Mesothelial cell of epicardium (in vitro differentiated cells): ENCODE measurements around the gene SDK1. TPM values are rescaled to one million over a fixed set of nuclear protein-coding genes. Genes with fewer than 3 reads are reported as not detected.

ENCODE experiments used
- DNase-seq, 2 experiments: peaks; one replicate each; pipeline ENCODE4 v3.0.0; 2021; ENCODE audit warnings: low spot score in 2 of 2; ENCODE audit not compliant: unreplicated experiment in 2 of 2
- H3K27ac Mint-ChIP-seq: 2 replicates; pipeline ENCODE4 v1.8.0; 2021; ENCODE audit warnings: mixed read lengths
- H3K27me3 Mint-ChIP-seq: 2 replicates; pipeline ENCODE4 v1.8.0; 2021; ENCODE audit warnings: low read depth, mixed read lengths
- H3K36me3 Mint-ChIP-seq: 2 replicates; pipeline ENCODE4 v1.8.0; 2021; ENCODE audit warnings: mixed read lengths
- H3K4me1 Mint-ChIP-seq: 2 replicates; pipeline ENCODE4 v1.8.0; 2021; ENCODE audit warnings: mixed read lengths
- H3K4me3 Mint-ChIP-seq: 2 replicates; pipeline ENCODE4 v1.8.0; 2021; ENCODE audit warnings: mild to moderate bottlenecking, moderate library complexity, mixed read lengths
- H3K9me3 Mint-ChIP-seq: 2 replicates; pipeline ENCODE4 v1.8.0; 2021; ENCODE audit warnings: mixed read lengths
- CTCF ChIP-seq: fragments of 200-600 bp; sonication (generic); IDR thresholded peaks from one replicate; pipeline ENCODE4 v1.5.0; 2021; ENCODE audit warnings: antibody characterized with exemption; ENCODE audit not compliant: unreplicated experiment
- total RNA-seq: library from RNA; stranded (reverse); gene quantifications from 3 replicates; pipeline ENCODE4 v1.2.1, GENCODE V29; 2021

SDK1 gene
- total RNA-seq, 1 donor from 2014 or later, result 12.8 TPM

- no peaks in the 10 kb centered on the region for H3K9me3 Mint-ChIP-seq
- no peak for DNase-seq
- TF ChIP-seq CTCF, result no peak
- H3K4me1 Mint-ChIP-seq, result peaks cover 20% of the 10 kb centered on the region
- no peak overlapping the region for H3K4me3 Mint-ChIP-seq
- H3K27ac Mint-ChIP-seq, result no peak overlapping the region
- H3K36me3 Mint-ChIP-seq, result peaks cover 4% of the 10 kb centered on the region
- H3K27me3 Mint-ChIP-seq, result peaks cover 1% of the 10 kb centered on the region
Measured at GRCh38 chr7:3649250-3649649, 348.2 kb downstream of the SDK1 start.

GRCh38 chr7:3649678-3650440, 348.8 kb downstream of the SDK1 start:
- no peak overlapping the region for H3K27ac Mint-ChIP-seq

GRCh38 chr7:3650844-3651243, 349.8 kb downstream of the SDK1 start:
- Mint-ChIP-seq H3K27me3 (peaks cover 1% of the 10 kb centered on the region), H3K4me3 (no peak overlapping the region), H3K27ac (no peak overlapping the region), H3K36me3 (peaks cover 4% of the 10 kb centered on the region), H3K9me3 (no peaks in the 10 kb centered on the region), H3K4me1 (peaks cover 20% of the 10 kb centered on the region)
- no peak for TF ChIP-seq CTCF
- no peak for DNase-seq

More at GRCh38 chr7:3649678-3650440, 348.8 kb downstream of the SDK1 start:
- H3K4me3 Mint-ChIP-seq, result no peak overlapping the region
- no peaks in the 10 kb centered on the region for H3K9me3 Mint-ChIP-seq
- peaks cover 1% of the 10 kb centered on the region for H3K27me3 Mint-ChIP-seq
- TF ChIP-seq CTCF, result no peak
- peaks cover 4% of the 10 kb centered on the region for H3K36me3 Mint-ChIP-seq
- no peak for DNase-seq
- peaks cover 20% of the 10 kb centered on the region for H3K4me1 Mint-ChIP-seq

GRCh38 chr7:3655635-3656034, 354.6 kb downstream of the SDK1 start:
- H3K36me3 Mint-ChIP-seq, result peaks cover 4% of the 10 kb centered on the region
- TF ChIP-seq CTCF, result no peak
- no peak overlapping the region for H3K27ac Mint-ChIP-seq
- H3K4me3 Mint-ChIP-seq, result no peak overlapping the region
- no peaks in the 10 kb centered on the region for H3K4me1 Mint-ChIP-seq
- H3K9me3 Mint-ChIP-seq, result no peaks in the 10 kb centered on the region
- no peak for DNase-seq
- H3K27me3 Mint-ChIP-seq, result peaks cover 1% of the 10 kb centered on the region

GRCh38 chr7:3657206-3657605, 356.2 kb downstream of the SDK1 start:
- no peak for TF ChIP-seq CTCF
- H3K4me1 Mint-ChIP-seq, result no peaks in the 10 kb centered on the region

More at GRCh38 chr7:3657206-3657605, 356.2 kb downstream of the SDK1 start:
- Mint-ChIP-seq H3K4me3 (no peak overlapping the region), H3K36me3 (no peaks in the 10 kb centered on the region), H3K27me3 (peaks cover 1% of the 10 kb centered on the region), H3K9me3 (no peaks in the 10 kb centered on the region), H3K27ac (no peak overlapping the region)
- DNase-seq, result no peak
